Body of pancreas (tissue), 4 donors: ENCODE data around the gene ZNF576. TPM values are rescaled to one million over a fixed set of nuclear protein-coding genes. Genes with fewer than 3 reads are reported as not detected.
"Not testable (repeated sequence)": the region's sequence is repeated elsewhere in the genome, so short reads cannot be mapped to it uniquely, and the experiment has no call there.

Experiments used
- ATAC-seq: fragments of 150-250 bp; one replicate; pipeline ENCODE4 v1.9.1; 2016
- DNase-seq, 4 donors: peaks; one replicate each; pipeline ENCODE4 v3.0.0-alpha.2; 2019
- H3K27ac ChIP-seq, 4 donors: fragments of 200-600 bp; sonication (generic); 1 replicate in 3 of 4; 2 replicates in 1 of 4; pipeline versions ENCODE4 v1.5.1 to v1.6.1; 2016 to 2019; ENCODE audit warnings: mild to moderate bottlenecking in 1 of 4, mixed read lengths in 1 of 4, moderate library complexity in 1 of 4
- H3K27me3 ChIP-seq, 2 donors: fragments of 200-600 bp; sonication (generic); one replicate each; pipeline ENCODE4 v1.6.0; 2016; ENCODE audit warnings: mild to moderate bottlenecking in 1 of 2
- H3K36me3 ChIP-seq, 2 donors: fragments of 200-600 bp; sonication (generic); replicated peaks in 1 of 2; 2 replicates each; pipeline ENCODE4 v1.5.1; 2016; ENCODE audit warnings: low read depth in 2 of 2; ENCODE audit not compliant: insufficient read depth in 1 of 2
- H3K4me1 ChIP-seq: fragments of 200-600 bp; sonication (generic); one replicate; pipeline ENCODE4 v1.6.0; 2016
- H3K4me3 ChIP-seq, 2 donors: fragments of 200-600 bp; sonication (generic); 1 replicate in 1 of 2; 2 replicates in 1 of 2; pipeline ENCODE4 v1.5.1; 2016 to 2019
- H3K9me3 ChIP-seq, 3 donors: fragments of 200-600 bp; sonication (generic); 1 replicate in 2 of 3; 2 replicates in 1 of 3; pipeline ENCODE4 v1.5.1; 2016
- CTCF ChIP-seq, 7 experiments: fragments of 450-650 bp in 4 of 7; fragments of 200-600 bp in 3 of 7; sonication (generic) in 3 of 7; IDR thresholded peaks; one replicate each; pipeline ENCODE4 v1.5.1; 2016 to 2019; ENCODE audit warnings: antibody characterized with exemption in 7 of 7
- POLR2A ChIP-seq, 3 donors: fragments of 450-650 bp; IDR thresholded peaks; one replicate each; pipeline ENCODE4 v1.6.1; 2016; ENCODE audit warnings: antibody characterized with exemption in 3 of 3, mild to moderate bottlenecking in 2 of 3
- WGBS, 2 donors: methylation state at CpG; one replicate each; pipeline ENCODE4 v1.1.5; 2017; 5-methylcytosine and 5-hydroxymethylcytosine counted together
- intact Hi-C: fragments of 100-400 bp; cut with DNase I; formaldehyde crosslinking; loops from one replicate; pipeline ENCODE4 v1.15.1; 2023
- total RNA-seq, 2 donors: library from RNA; depleted of rRNA; stranded (reverse); fragments of >200 nt; gene quantifications; one replicate each; pipeline ENCODE4 v1.1.0, GENCODE V29; 2016

Gene ZNF576
- 1 to 10 TPM; 4.6 to 8.6 TPM for total RNA-seq

GRCh38 chr19:43595999-43596841, at the start of gene ZNF576, which contains the start of gene IRGQ:
TSS of gene ZNF576 (plus strand) at chr19:43596595. CDS start at chr19:43597109, 514 bp downstream.
TSS of gene IRGQ (minus strand) at chr19:43596134. CDS start at chr19:43595338, 796 bp downstream.
- Histone ChIP-seq H3K36me3 (peaks cover 0 to 7% of the 10 kb centered on the region in 2 donors), H3K9me3 (no peaks in the 10 kb centered on the region), H3K4me3 (peak within 1 kb of the TSS; percentile 57 to 58), H3K4me1 (peaks cover 36% of the 10 kb centered on the region), H3K27me3 (no peaks in the 10 kb centered on the region), H3K27ac (peak within 1 kb of the TSS; percentile 82 to 99 (median 94))
- WGBS, 2 donors = 0% methylated on average over 23 to 60 of the region's 60 CpGs
- ATAC-seq = peak; percentile 95
- DNase-seq = peak; percentile 100
- peak; percentile 59 to 90 (median 88) for TF ChIP-seq POLR2A (IDR thresholded peaks at IDR 0.05)
- peak in 1 of 7 experiments; percentile 7 for TF ChIP-seq CTCF (IDR thresholded peaks at IDR 0.05)
- intact Hi-C loops = no loop called here

GRCh38 chr19:43547926-43548325, 48.5 kb upstream of the ZNF576 start:
- H3K4me3 ChIP-seq, H3K9me3 ChIP-seq, H3K27me3 ChIP-seq, DNase-seq, H3K4me1 ChIP-seq, ATAC-seq, intact Hi-C loops, H3K27ac ChIP-seq: not testable (repeated sequence)
- 73% methylated on average over 2 of the region's 24 CpGs; no CpG with 5 or more reads in 1 of the 2 donors for WGBS, 2 donors
- H3K36me3 ChIP-seq = peaks cover 0 to 21% of the 10 kb centered on the region in 2 donors

GRCh38 chr19:43548706-43549105, 47.7 kb upstream of the ZNF576 start:
- TF ChIP-seq POLR2A (IDR thresholded peaks at IDR 0.05) (no peak), CTCF (IDR thresholded peaks at IDR 0.05) (no peak)
- no peaks in the 10 kb centered on the region for H3K9me3 ChIP-seq
- H3K36me3 ChIP-seq = peaks cover 0 to 15% of the 10 kb centered on the region in 2 donors
- H3K4me1 ChIP-seq = no peaks in the 10 kb centered on the region
- no peak overlapping the region for H3K27ac ChIP-seq
- no peak overlapping the region for H3K4me3 ChIP-seq
- intact Hi-C loops = no loop called here
- DNase-seq (no peak), ATAC-seq (no peak)
- 88 to 90% methylated on average over 2 of the region's 2 CpGs for WGBS, 2 donors
- no peaks in the 10 kb centered on the region for H3K27me3 ChIP-seq

GRCh38 chr19:43551399-43552197, 44.8 kb upstream of the ZNF576 start:
- Histone ChIP-seq H3K4me1 (no peaks in the 10 kb centered on the region), H3K9me3 (no peaks in the 10 kb centered on the region), H3K4me3 (no peak overlapping the region), H3K27me3 (no peaks in the 10 kb centered on the region), H3K27ac (no peak overlapping the region), H3K36me3 (peaks cover 0 to 9% of the 10 kb centered on the region in 2 donors)
- intact Hi-C loops = no loop called here
- DNase-seq (no peak), ATAC-seq (no peak)
- TF ChIP-seq POLR2A (IDR thresholded peaks at IDR 0.05) = no peak
- TF ChIP-seq CTCF (IDR thresholded peaks at IDR 0.05) = no peak
- 93 to 95% methylated on average over 19 to 23 of the region's 23 CpGs for WGBS, 2 donors

- DNase-seq (no peak), ATAC-seq (no peak)
- TF ChIP-seq POLR2A (IDR thresholded peaks at IDR 0.05) = no peak
- TF ChIP-seq CTCF (IDR thresholded peaks at IDR 0.05) = no peak
- WGBS, 2 donors = 90 to 100% methylated on average over 2 to 3 of the region's 3 CpGs
- Histone ChIP-seq H3K4me3 (no peak overlapping the region), H3K4me1 (no peaks in the 10 kb centered on the region), H3K36me3 (peaks cover 0 to 9% of the 10 kb centered on the region in 2 donors), H3K9me3 (no peaks in the 10 kb centered on the region), H3K27me3 (no peaks in the 10 kb centered on the region), H3K27ac (no peak overlapping the region)
- intact Hi-C loops = no loop called here
Observed at GRCh38 chr19:43552198-43552450, 44.3 kb upstream of the ZNF576 start.
